HEK293 (cell line): ENCODE data around the gene INHBB.

Experiments used
- CTCF ChIP-seq: fragments of 450-650 bp; formaldehyde crosslinking; IDR thresholded peaks from 2 replicates; pipeline ENCODE4 v1.5.1; 2016; ENCODE audit warnings: missing biosample characterization, missing genetic modification characterization
- ZNF239 ChIP-seq: fragments of 450-650 bp; formaldehyde crosslinking; IDR thresholded peaks from 2 replicates; pipeline ENCODE4 v1.5.1; 2016; ENCODE audit warnings: missing biosample characterization, missing genetic modification characterization
- ZNF837 ChIP-seq: fragments of 450-650 bp; formaldehyde crosslinking; IDR thresholded peaks from 2 replicates; pipeline ENCODE4 v1.5.1; 2016; ENCODE audit warnings: missing biosample characterization, missing genetic modification characterization

DNA sequence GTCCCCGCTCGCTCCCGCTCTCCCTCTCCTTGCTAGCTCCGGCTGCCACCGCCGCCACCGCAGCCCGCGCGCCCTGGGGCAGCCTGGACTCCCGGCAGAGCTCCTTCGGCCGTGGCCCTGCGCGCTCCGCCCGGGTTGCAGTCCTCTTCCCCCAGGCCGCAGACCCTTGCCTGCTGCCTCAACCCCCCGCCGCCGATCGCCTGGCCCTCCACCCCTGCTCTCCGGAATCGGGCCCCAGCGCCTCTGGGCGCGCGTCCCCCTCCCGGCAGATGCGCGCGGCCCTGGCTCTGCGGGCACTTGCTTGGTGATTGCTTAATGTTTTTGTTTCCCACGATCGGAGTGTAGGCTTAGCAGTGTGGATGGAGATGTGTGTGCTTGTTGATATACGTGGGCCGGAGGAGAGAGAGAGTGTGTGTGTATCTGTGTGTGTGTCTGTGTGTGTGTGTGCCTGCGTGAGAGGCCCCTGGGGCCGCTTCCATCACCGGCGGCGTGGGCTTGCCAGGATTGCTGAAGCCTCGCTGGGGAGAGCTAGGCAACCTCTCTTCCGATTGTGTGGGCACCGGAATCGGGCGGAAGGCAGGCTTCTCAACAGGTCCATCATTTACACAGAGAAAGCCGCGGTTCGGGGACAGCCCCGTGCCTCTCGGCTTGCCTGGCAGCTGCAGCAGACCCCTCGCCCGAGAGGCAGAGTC lies 877 bp downstream of the INHBB start:
- TF ChIP-seq ZNF837 (tag by site-specific recombination), result no peak
- TF ChIP-seq CTCF, result no peak
- TF ChIP-seq ZNF239, result no peak
